IMR-90 (cell line): ENCODE results near the gene RIPK1.

ENCODE experiments used
- CEBPB ChIP-seq: IDR thresholded peaks from 2 replicates; pipeline ENCODE4 v1.6.1; 2012; ENCODE audit warnings: low read depth, low read length, improper control_type of control experiment
- CTCF ChIP-seq: conservative IDR thresholded peaks from 2 replicates; pipeline ENCODE4 v1.5.1; 2012; ENCODE audit warnings: mild to moderate bottlenecking, low read depth, low read length, improper control_type of control experiment
- MXI1 ChIP-seq: IDR thresholded peaks from 2 replicates; pipeline ENCODE4 v1.6.1; 2012; ENCODE audit warnings: low read depth, mild to moderate bottlenecking, low read length, moderate library complexity, borderline replicate concordance
- POLR2A ChIP-seq: IDR thresholded peaks from 2 replicates; pipeline ENCODE4 v1.6.1; 2012; ENCODE audit warnings: mild to moderate bottlenecking, low read depth, low read length
- RFX5 ChIP-seq: IDR thresholded peaks from 2 replicates; pipeline ENCODE4 v1.8.0; 2012; ENCODE audit warnings: low read depth, mild to moderate bottlenecking, low read length, moderate library complexity

GRCh38 chr6:3039384-3039783, 28.9 kb upstream of the RIPK1 start:
- TF ChIP-seq MXI1: no peak
- TF ChIP-seq CTCF: no peak
- no peak for TF ChIP-seq RFX5
- no peak for TF ChIP-seq POLR2A
- no peak for TF ChIP-seq CEBPB
